Measurements from ENCODE around the gene ATOSB.
A peak's percentile ranks its signal among the peaks of the same experiment; 100 is the strongest.

ATOSB gene

GRCh38 chr9:35114113-35114839 lies 1.4 kb downstream of the ATOSB start:
- DNase-seq (ENCODE audit: low read depth): peak; percentile 64

- no peak for DNase-seq (ENCODE audit: low read depth)
These were observed 3.2 kb downstream of the ATOSB start for GRCh38 chr9:35112257-35113020.

GRCh38 chr9:35111001-35111933 lies 4.4 kb downstream of the ATOSB start:
- peak; percentile 94 for DNase-seq (ENCODE audit: low read depth)

GRCh38 chr9:35110327-35110761 lies 5.3 kb downstream of the ATOSB start:
- DNase-seq (ENCODE audit: low read depth): no peak

GRCh38 chr9:35108946-35109575 lies 6.6 kb downstream of the ATOSB start:
- no peak for DNase-seq (ENCODE audit: low read depth)

- no peak for DNase-seq (ENCODE audit: low read depth)
These were observed 7.2 kb downstream of the ATOSB start for GRCh38 chr9:35108461-35108860.

- DNase-seq (ENCODE audit: low read depth): no peak
These were observed 8.1 kb downstream of the ATOSB start for GRCh38 chr9:35107297-35108290.

- DNase-seq (ENCODE audit: low read depth): no peak
These were observed 9.3 kb downstream of the ATOSB start for GRCh38 chr9:35106343-35106730.

GRCh38 chr9:35105571-35106342 lies 9.9 kb downstream of the ATOSB start:
- no peak for DNase-seq (ENCODE audit: low read depth)

- no peak for DNase-seq (ENCODE audit: low read depth)
These were observed 10.5 kb downstream of the ATOSB start for GRCh38 chr9:35105126-35105525.

GRCh38 chr9:35104586-35104985 lies 11.1 kb downstream of the ATOSB start:
- no peak for DNase-seq (ENCODE audit: low read depth)

- DNase-seq (ENCODE audit: low read depth): no peak
These were observed 11.9 kb downstream of the ATOSB start for GRCh38 chr9:35103660-35104191.

GRCh38 chr9:35102769-35103659 lies 12.6 kb downstream of the ATOSB start, which contains the start of gene STOML2:
STOML2 (minus strand) TSS chr9:35103131; CDS start chr9:35103094, 37 bp downstream.
- peak; percentile 88 for DNase-seq (ENCODE audit: low read depth)

GRCh38 chr9:35102465-35102768 lies 13.2 kb downstream of the ATOSB start:
- no peak for DNase-seq (ENCODE audit: low read depth)

- DNase-seq (ENCODE audit: low read depth): no peak
These were observed 18.1 kb downstream of the ATOSB start for GRCh38 chr9:35097573-35097972.

- peak; percentile 83 for DNase-seq (ENCODE audit: low read depth)
These were observed 19.4 kb downstream of the ATOSB start, which contains the start of gene PIGO for GRCh38 chr9:35096035-35096849. PIGO (minus strand) TSS chr9:35096591; CDS start chr9:35095565, 1,026 bp downstream.

GRCh38 chr9:35091536-35091935 lies 24.1 kb downstream of the ATOSB start:
- no peak for DNase-seq (ENCODE audit: low read depth)
